ENCODE data around the gene ZC3H10. TPM values are rescaled to one million over a fixed set of nuclear protein-coding genes. Genes with fewer than 3 reads are reported as not detected.
"Not testable (repeated sequence)": the region's sequence is repeated elsewhere in the genome, so short reads cannot be mapped to it uniquely, and the experiment has no call there.

Gene ZC3H10
- total RNA-seq, 1 donor from 2014 or later = 8.0 TPM

DNA sequence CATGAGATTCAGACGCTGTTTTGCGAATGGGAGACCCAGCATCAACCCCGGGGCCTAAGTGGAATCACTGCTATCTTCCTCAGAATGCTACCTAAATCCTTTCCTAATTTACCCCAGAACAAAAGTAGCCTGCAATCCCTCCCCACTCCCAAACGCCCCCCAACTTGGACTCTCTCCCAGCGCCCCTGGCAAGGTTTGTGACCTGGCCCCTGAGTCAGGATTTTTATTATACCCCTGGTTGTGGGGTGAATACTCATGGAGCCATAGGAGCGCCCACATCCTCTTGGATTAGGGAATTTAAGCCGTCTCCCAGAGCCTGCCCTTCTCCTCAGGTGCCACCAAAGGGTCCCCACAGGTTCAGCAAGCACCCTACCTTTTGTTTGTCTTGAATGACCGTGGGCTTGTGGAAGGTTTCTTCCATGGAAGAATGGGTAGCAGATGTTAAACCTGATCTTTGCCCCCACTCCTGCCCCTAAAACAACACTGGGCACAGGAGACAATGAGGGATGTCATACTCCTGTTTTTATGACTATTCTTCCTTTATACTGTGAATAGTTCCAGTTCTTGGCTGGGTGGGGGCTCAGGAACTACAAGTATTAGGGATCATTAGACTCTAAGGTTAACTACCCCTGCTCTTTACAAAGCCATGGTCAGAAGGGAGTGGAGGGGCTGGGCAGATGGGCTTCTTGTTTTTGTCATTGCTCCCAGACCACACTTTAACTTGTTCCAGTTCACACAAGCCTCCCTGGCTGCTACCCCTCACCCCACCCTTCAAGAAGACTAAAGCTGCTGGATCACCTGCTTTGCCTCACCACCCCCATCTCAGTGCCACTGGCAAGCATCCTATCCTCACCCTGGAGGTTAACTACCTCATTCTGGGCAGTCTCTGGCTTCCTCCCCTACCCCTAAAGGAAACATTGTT lies 35.0 kb downstream of the ZC3H10 start:
- Mint-ChIP-seq H3K9me3 (ENCODE audit: low read depth) (no peaks in the 10 kb centered on the region), H3K4me1 (ENCODE audit: low read depth) (peaks cover 45% of the 10 kb centered on the region), H3K27ac (ENCODE audit: unreplicated experiment) (peak overlapping the region; percentile 95), H3K4me3 (ENCODE audit: unreplicated experiment) (peak overlapping the region; percentile 87), H3K36me3 (ENCODE audit: low read depth) (peaks cover 3% of the 10 kb centered on the region), H3K27me3 (ENCODE audit: low read depth) (no peaks in the 10 kb centered on the region)
- TF ChIP-seq, protein P1, sequence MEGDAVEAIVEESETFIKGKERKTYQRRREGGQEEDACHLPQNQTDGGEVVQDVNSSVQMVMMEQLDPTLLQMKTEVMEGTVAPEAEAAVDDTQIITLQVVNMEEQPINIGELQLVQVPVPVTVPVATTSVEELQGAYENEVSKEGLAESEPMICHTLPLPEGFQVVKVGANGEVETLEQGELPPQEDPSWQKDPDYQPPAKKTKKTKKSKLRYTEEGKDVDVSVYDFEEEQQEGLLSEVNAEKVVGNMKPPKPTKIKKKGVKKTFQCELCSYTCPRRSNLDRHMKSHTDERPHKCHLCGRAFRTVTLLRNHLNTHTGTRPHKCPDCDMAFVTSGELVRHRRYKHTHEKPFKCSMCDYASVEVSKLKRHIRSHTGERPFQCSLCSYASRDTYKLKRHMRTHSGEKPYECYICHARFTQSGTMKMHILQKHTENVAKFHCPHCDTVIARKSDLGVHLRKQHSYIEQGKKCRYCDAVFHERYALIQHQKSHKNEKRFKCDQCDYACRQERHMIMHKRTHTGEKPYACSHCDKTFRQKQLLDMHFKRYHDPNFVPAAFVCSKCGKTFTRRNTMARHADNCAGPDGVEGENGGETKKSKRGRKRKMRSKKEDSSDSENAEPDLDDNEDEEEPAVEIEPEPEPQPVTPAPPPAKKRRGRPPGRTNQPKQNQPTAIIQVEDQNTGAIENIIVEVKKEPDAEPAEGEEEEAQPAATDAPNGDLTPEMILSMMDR (IDR thresholded peaks at IDR 0.05) = no peak
- DNase-seq (ENCODE audit: low spot score) = no peak

DNA sequence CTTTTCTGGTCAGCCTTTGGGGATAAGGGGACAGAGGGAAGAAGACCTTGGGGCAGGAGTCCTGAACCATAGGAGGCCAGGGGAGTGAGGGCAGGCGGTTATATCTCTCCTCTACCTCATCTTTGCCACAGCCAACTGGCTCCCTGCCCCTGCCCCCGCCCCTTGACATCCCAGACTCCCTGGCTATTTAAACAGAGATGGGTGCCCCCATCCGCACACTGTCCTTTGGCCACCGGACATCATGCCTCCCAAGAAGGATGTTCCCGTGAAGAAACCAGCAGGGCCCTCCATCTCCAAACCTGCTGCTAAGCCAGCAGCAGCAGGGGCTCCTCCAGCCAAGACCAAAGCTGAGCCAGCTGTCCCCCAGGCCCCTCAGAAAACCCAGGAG lies 35.6 kb downstream of the ZC3H10 start:
- peak overlapping the region; percentile 87 for H3K4me3 Mint-ChIP-seq (ENCODE audit: unreplicated experiment)
- no peak overlapping the region for H3K27ac Mint-ChIP-seq (ENCODE audit: unreplicated experiment)
- TF ChIP-seq, protein P1 (IDR thresholded peaks at IDR 0.05) = no peak
- H3K27me3 Mint-ChIP-seq (ENCODE audit: low read depth) = no peaks in the 10 kb centered on the region
- DNase-seq (ENCODE audit: low spot score) = no peak
- no peaks in the 10 kb centered on the region for H3K9me3 Mint-ChIP-seq (ENCODE audit: low read depth)
- peaks cover 45% of the 10 kb centered on the region for H3K4me1 Mint-ChIP-seq (ENCODE audit: low read depth)
- H3K36me3 Mint-ChIP-seq (ENCODE audit: low read depth) = peaks cover 3% of the 10 kb centered on the region

DNA sequence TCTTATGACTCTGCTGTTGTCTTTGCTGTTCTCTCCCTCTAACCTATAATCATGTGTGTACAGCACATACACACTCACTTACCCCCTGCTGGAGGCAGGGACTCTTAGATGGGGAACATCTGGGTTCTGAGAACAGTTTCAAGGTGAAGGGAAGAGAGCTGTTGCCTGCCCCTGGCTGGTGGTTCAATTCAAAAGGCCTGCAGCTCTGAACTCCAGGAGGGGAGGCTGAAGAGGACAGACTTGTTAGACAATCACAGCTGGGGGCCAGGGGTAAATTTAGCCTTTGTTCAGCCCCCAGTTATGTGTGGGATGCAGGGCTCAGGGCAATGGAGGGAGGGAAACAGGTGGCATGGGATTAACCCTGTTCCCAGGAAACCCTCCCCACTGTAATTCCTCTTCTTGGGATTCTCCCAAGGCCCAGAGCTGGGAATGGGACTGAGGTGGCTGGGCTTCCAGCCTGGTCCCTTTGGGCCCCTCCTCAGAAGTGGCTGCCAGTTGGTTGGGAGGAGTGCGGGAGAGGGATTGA lies 36.2 kb downstream of the ZC3H10 start:
- H3K9me3 Mint-ChIP-seq (ENCODE audit: low read depth) = no peaks in the 10 kb centered on the region
- no peak overlapping the region for H3K4me3 Mint-ChIP-seq (ENCODE audit: unreplicated experiment)
- no peaks in the 10 kb centered on the region for H3K27me3 Mint-ChIP-seq (ENCODE audit: low read depth)
- TF ChIP-seq, protein P1 (IDR thresholded peaks at IDR 0.05) = no peak
- H3K4me1 Mint-ChIP-seq (ENCODE audit: low read depth) = peaks cover 48% of the 10 kb centered on the region
- DNase-seq (ENCODE audit: low spot score) = no peak
- peaks cover 7% of the 10 kb centered on the region for H3K36me3 Mint-ChIP-seq (ENCODE audit: low read depth)
- H3K27ac Mint-ChIP-seq (ENCODE audit: unreplicated experiment) = no peak overlapping the region

DNA sequence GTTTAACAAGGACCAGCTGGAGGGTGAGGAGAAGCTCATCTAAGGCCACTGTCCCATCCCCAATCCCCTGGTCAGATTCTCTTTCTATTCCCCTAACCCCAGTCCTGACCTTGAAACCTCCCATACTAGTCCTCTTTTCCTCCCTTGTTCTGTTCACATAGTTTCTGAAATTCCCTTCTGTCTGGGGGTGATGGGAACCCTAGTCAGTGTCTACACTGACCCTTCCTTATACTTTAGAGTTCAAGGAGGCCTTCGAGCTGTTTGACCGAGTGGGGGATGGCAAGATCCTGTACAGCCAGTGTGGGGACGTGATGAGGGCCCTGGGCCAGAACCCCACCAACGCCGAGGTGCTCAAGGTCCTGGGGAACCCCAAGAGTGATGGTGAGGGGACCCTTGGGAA lies 36.8 kb downstream of the ZC3H10 start:
- TF ChIP-seq, protein P1 (IDR thresholded peaks at IDR 0.05) = no peak
- Mint-ChIP-seq H3K4me1 (ENCODE audit: low read depth) (peaks cover 50% of the 10 kb centered on the region), H3K27ac (ENCODE audit: unreplicated experiment) (no peak overlapping the region), H3K36me3 (ENCODE audit: low read depth) (peaks cover 11% of the 10 kb centered on the region), H3K27me3 (ENCODE audit: low read depth) (no peaks in the 10 kb centered on the region), H3K4me3 (ENCODE audit: unreplicated experiment) (no peak overlapping the region), H3K9me3 (ENCODE audit: low read depth) (no peaks in the 10 kb centered on the region)
- no peak for DNase-seq (ENCODE audit: low spot score)

DNA sequence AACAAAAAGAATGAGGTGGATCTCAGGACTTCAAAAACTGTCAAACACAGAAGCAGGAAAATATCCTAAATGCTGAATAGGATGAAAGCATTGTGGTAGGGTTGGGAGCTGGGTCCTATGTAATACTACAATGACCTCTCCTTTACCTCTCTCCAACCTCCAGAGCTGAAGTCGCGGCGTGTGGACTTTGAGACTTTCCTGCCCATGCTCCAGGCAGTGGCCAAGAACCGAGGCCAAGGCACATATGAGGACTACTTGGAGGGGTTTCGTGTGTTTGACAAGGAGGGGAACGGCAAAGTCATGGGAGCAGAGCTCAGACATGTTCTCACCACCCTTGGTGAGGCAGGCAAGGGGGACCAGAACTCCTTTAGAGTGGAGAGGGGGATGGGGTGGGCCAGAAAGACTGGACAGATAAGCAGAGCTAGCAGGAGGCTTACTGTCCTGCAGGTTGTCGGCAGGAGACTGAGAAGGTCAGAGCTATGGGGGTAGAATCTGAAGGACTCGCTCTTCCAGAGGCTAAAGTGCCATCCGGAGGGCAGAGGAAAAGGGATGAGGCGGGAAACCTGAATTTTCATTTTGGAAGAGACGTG lies 37.3 kb downstream of the ZC3H10 start:
- Mint-ChIP-seq H3K4me3 (ENCODE audit: unreplicated experiment) (peak overlapping the region; percentile 10), H3K36me3 (ENCODE audit: low read depth) (peaks cover 16% of the 10 kb centered on the region), H3K27ac (ENCODE audit: unreplicated experiment) (no peak overlapping the region), H3K4me1 (ENCODE audit: low read depth) (peaks cover 52% of the 10 kb centered on the region), H3K9me3 (ENCODE audit: low read depth) (no peaks in the 10 kb centered on the region), H3K27me3 (ENCODE audit: low read depth) (no peaks in the 10 kb centered on the region)
- TF ChIP-seq, protein P1 (IDR thresholded peaks at IDR 0.05) = no peak
- no peak for DNase-seq (ENCODE audit: low spot score)

DNA sequence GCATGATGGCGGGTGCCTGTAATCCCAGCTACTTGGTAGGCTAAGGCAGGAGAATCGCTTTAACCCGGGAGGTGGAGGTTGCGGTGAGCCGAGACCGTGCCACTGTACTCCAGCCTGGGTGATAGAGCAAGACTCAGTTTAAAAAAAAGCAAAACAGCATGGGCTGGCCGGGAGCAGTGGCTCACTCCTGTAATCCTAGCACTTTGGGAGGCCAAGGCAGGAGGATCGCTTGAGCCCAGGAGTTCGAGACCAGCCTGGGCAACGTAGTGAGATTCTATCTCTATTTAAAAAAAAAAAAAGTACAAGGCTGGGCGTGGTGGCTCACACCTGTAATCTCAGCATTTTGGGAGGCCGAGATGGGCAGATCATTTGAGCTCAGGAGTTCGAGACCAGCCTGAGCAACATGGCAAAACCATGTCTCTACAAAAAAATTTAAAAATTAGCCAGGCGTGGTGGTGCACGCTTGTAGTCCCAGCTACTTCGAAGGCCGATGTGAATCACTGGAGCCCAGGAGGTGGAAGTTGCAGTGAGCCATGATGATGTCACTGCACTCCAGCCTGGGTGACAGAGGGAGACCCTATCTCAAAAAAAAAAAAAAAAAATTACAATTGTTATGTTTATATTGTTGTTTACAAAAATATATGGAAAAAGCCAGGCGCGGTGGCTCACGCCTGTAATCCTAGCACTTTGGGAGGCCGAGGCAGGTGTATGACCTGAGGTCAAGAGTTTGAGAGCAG lies 38.6 kb downstream of the ZC3H10 start:
- DNase-seq (ENCODE audit: low spot score); H3K27me3 Mint-ChIP-seq (ENCODE audit: low read depth); H3K9me3 Mint-ChIP-seq (ENCODE audit: low read depth): not testable (repeated sequence)
- Mint-ChIP-seq H3K4me1 (ENCODE audit: low read depth) (peaks cover 54% of the 10 kb centered on the region), H3K27ac (ENCODE audit: unreplicated experiment) (peak overlapping the region; percentile 99), H3K4me3 (ENCODE audit: unreplicated experiment) (peak overlapping the region; percentile 94), H3K36me3 (ENCODE audit: low read depth) (peaks cover 27% of the 10 kb centered on the region)

Data from chondrocyte (in vitro differentiated cells).